ENCODE data around the gene RREB1.
A peak's percentile ranks its signal among the peaks of the same experiment; 100 is the strongest.

RREB1 gene

DNA sequence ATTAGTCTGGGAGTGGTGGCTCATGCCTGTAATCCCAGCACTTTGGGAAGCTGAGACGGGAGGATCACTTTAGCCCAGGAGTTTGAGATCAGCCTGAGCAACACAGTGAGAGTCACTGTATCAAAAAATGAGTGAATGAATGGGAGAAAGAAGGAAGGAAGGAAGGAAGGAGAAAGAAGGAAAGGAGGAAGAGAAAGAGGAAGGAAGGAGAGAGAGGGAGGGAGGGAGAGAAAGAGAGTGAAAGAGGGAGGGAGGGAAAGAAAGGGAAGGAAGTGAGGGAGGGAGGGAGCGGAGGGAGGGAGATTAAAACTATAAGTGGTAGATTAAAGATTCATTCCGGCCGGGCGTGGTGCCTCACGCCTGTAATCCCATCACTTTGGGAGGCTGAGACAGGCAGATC, 28.9 kb upstream of the RREB1 start:
- in situ Hi-C loops (cut with MboI; ENCODE audit: low sequenced_read_pairs, unreplicated experiment), result no loop called here
- DNase-seq (ENCODE audit: low spot score), result no peak
- TF ChIP-seq, protein P1, sequence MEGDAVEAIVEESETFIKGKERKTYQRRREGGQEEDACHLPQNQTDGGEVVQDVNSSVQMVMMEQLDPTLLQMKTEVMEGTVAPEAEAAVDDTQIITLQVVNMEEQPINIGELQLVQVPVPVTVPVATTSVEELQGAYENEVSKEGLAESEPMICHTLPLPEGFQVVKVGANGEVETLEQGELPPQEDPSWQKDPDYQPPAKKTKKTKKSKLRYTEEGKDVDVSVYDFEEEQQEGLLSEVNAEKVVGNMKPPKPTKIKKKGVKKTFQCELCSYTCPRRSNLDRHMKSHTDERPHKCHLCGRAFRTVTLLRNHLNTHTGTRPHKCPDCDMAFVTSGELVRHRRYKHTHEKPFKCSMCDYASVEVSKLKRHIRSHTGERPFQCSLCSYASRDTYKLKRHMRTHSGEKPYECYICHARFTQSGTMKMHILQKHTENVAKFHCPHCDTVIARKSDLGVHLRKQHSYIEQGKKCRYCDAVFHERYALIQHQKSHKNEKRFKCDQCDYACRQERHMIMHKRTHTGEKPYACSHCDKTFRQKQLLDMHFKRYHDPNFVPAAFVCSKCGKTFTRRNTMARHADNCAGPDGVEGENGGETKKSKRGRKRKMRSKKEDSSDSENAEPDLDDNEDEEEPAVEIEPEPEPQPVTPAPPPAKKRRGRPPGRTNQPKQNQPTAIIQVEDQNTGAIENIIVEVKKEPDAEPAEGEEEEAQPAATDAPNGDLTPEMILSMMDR (IDR thresholded peaks at IDR 0.05; ENCODE audit: borderline replicate concordance, control extremely low read depth, extremely low read depth, insufficient read depth, missing control alignments), result no peak

DNA sequence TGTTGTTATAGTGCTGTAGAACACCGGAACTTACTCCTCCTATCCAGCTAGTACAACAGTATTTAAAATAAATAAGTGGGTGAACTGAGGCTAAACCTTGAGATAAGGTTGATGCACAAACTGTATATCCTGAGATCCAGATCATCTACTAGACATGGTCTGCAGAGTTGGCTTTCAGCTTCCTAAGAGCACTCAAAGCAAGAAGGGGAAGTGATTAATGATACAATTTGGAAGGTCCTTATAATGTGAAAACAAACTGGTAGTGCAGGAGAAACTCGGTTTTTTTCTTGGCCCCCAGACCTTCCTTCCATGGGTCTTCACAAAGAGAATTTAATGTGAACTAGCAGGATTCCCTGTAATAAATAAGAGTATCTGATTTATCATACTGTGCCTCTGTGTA, 27.4 kb upstream of the RREB1 start:
- DNase-seq (ENCODE audit: low spot score), result no peak
- in situ Hi-C loops (cut with MboI; ENCODE audit: low sequenced_read_pairs, unreplicated experiment), result no loop called here
- TF ChIP-seq, protein P1 (IDR thresholded peaks at IDR 0.05; ENCODE audit: borderline replicate concordance, control extremely low read depth, extremely low read depth, insufficient read depth, missing control alignments), result no peak

DNA sequence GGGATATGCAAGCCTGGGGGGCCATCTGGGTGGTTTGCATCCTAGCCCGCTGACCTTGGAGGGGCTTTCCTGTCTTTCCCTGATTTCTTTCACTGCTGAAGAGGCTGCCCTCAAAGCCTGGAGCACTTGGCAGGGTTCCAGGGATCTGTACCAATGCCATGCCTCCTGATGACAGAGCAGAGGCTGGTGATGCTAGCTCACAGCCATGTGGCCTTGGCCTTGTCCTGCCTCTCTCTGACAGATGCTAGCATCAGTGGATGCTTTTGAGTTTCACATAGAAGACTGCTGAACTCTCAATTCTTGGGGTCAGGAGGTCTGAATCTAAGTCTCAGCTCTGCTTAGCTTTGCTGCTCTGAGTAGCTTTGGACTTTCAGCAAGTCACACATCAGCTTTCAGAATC, 21.9 kb upstream of the RREB1 start:
- in situ Hi-C loops (cut with MboI; ENCODE audit: low sequenced_read_pairs, unreplicated experiment), result no loop called here
- TF ChIP-seq, protein P1 (IDR thresholded peaks at IDR 0.05; ENCODE audit: borderline replicate concordance, control extremely low read depth, extremely low read depth, insufficient read depth, missing control alignments), result no peak
- no peak for DNase-seq (ENCODE audit: low spot score)

DNA sequence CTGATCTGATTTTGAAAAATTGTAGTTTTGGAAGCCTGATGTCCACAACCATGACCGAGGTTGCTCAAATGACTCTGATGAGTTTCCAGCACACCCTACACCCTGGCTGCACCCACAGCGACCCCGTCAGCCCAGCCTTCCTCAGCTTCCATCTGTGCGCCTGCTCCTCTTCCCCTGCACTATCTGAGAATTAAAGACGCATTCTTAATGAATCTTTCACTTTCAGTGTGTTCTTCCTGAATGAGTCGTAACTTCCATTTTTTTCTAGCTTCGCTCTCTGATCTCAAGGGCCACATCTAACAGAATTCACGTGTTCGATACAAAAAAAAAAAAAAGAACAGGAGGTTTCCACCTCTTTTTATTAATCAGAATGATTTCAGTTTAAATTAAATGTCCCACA, 21.3 kb upstream of the RREB1 start:
- peak; percentile 63 for DNase-seq (ENCODE audit: low spot score)
- TF ChIP-seq, protein P1 (IDR thresholded peaks at IDR 0.05; ENCODE audit: borderline replicate concordance, control extremely low read depth, extremely low read depth, insufficient read depth, missing control alignments), result peak; percentile 41
- in situ Hi-C loops (cut with MboI; ENCODE audit: low sequenced_read_pairs, unreplicated experiment), result no loop called here

DNA sequence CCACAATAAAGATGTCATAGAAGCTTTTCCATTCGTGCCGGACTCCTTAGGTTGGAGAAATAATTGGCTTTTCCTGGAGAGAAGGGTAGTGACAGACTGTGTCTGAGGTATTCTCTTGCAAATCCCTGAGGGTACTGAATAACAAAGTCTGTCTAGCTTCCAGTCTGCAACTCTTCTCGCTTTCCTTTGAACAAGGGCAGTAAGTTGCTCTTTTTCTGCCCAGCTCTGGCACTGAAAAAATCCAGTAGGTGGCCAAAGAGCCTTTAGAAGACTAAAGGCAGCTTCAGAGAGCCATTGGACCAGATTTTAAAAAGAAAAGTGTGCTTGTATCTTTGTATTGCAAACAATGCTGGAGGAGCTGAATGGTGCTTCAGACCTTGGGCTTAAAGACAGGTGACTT, 20.7 kb upstream of the RREB1 start:
- in situ Hi-C loops (cut with MboI; ENCODE audit: low sequenced_read_pairs, unreplicated experiment), result no loop called here
- no peak for DNase-seq (ENCODE audit: low spot score)
- TF ChIP-seq, protein P1 (IDR thresholded peaks at IDR 0.05; ENCODE audit: borderline replicate concordance, control extremely low read depth, extremely low read depth, insufficient read depth, missing control alignments), result no peak

DNA sequence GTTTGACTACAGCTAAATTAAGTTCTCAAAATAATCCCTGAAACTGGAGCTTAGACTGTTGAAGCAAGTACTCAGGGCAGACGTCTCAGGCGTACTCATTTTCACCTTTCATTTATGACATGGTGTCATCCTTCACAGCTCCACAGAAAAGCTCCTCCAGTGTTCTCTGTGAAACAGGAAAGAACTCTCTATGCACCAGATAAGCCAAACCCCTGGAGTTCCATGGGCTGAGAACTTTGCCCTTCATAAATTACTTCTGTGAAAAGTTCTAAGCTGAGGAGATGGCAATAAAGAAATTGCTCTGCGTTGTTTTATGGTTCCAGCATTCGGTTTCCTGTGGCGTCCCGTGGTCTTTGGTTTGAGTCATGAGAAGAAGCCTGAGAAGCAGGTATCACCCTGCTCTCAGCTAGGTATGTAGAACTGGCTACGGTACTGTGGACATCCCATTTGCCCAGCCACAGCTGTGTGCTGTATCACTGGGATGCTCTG, 20.2 kb upstream of the RREB1 start:
- peak; percentile 39 for DNase-seq (ENCODE audit: low spot score)
- TF ChIP-seq, protein P1 (IDR thresholded peaks at IDR 0.05; ENCODE audit: borderline replicate concordance, control extremely low read depth, extremely low read depth, insufficient read depth, missing control alignments), result no peak
- in situ Hi-C loops (cut with MboI; ENCODE audit: low sequenced_read_pairs, unreplicated experiment), result no loop called here

All from GM13976 (cell line).